ENCODE results near the gene MAMDC2. TPM values are rescaled to one million over a fixed set of nuclear protein-coding genes. Genes with fewer than 3 reads are reported as not detected.

Gene MAMDC2
- total and polyA plus RNA-seq, 8 donors, result 6.1 to 23.6 (median 7.6) TPM

- ATAC-seq (peak; percentile 37), DNase-seq (no peak)
- no peaks in the 10 kb centered on the region for H3K27me3 ChIP-seq
- TF ChIP-seq CTCF (IDR thresholded peaks at IDR 0.05), result no peak
- H3K36me3 ChIP-seq, result no peaks in the 10 kb centered on the region
- no peak overlapping the region for H3K4me3 ChIP-seq
- H3K4me1 ChIP-seq, result no peaks in the 10 kb centered on the region
- H3K27ac ChIP-seq, result peak overlapping the region in 1 of 2 donors; percentile 30
- H3K9me3 ChIP-seq, result no peaks in the 10 kb centered on the region
- intact Hi-C loops (cut with DNase I), result no loop called here
These were observed 50.3 kb downstream of the MAMDC2 start for GRCh38 chr9:70093944-70094343.

- TF ChIP-seq CTCF (IDR thresholded peaks at IDR 0.05), result no peak
- no peak for DNase-seq
- Histone ChIP-seq H3K36me3 (no peaks in the 10 kb centered on the region), H3K27ac (no peak overlapping the region), H3K27me3 (no peaks in the 10 kb centered on the region), H3K4me1 (no peaks in the 10 kb centered on the region), H3K4me3 (no peak overlapping the region), H3K9me3 (no peaks in the 10 kb centered on the region)
- intact Hi-C loops (cut with DNase I), result no loop called here
- ATAC-seq, result no peak
These were observed 51.1 kb downstream of the MAMDC2 start for GRCh38 chr9:70094747-70095146.

GRCh38 chr9:70097187-70097586 lies 53.5 kb downstream of the MAMDC2 start:
- ATAC-seq (no peak), DNase-seq (no peak)
- Histone ChIP-seq H3K9me3 (no peaks in the 10 kb centered on the region), H3K36me3 (no peaks in the 10 kb centered on the region), H3K4me3 (no peak overlapping the region), H3K4me1 (no peaks in the 10 kb centered on the region), H3K27ac (no peak overlapping the region), H3K27me3 (no peaks in the 10 kb centered on the region)
- intact Hi-C loops (cut with DNase I), result no loop called here
- TF ChIP-seq CTCF (IDR thresholded peaks at IDR 0.05), result no peak

- no peak overlapping the region for H3K4me3 ChIP-seq
- ATAC-seq (no peak), DNase-seq (no peak)
- H3K36me3 ChIP-seq, result no peaks in the 10 kb centered on the region
- no peaks in the 10 kb centered on the region for H3K27me3 ChIP-seq
- no peak for TF ChIP-seq CTCF (IDR thresholded peaks at IDR 0.05)
- intact Hi-C loops (cut with DNase I), result no loop called here
- no peaks in the 10 kb centered on the region for H3K4me1 ChIP-seq
- H3K9me3 ChIP-seq, result no peaks in the 10 kb centered on the region
- no peak overlapping the region for H3K27ac ChIP-seq
These were observed 56.7 kb downstream of the MAMDC2 start for GRCh38 chr9:70100362-70100761.

GRCh38 chr9:70101265-70101664 lies 57.6 kb downstream of the MAMDC2 start:
- ATAC-seq, result peak; percentile 82
- H3K4me1 ChIP-seq, result no peaks in the 10 kb centered on the region
- no peaks in the 10 kb centered on the region for H3K27me3 ChIP-seq
- no peak overlapping the region for H3K27ac ChIP-seq
- H3K36me3 ChIP-seq, result no peaks in the 10 kb centered on the region
- intact Hi-C loops (cut with DNase I), result no loop called here
- DNase-seq, result no peak
- H3K9me3 ChIP-seq, result no peaks in the 10 kb centered on the region
- H3K4me3 ChIP-seq, result no peak overlapping the region
- no peak for TF ChIP-seq CTCF (IDR thresholded peaks at IDR 0.05)

All from left lung (tissue), 10 donors.